HG02981 (cell line): ENCODE measurements around the gene RNF2.
"Not testable (repeated sequence)": the region's sequence is repeated elsewhere in the genome, so short reads cannot be mapped to it uniquely, and the experiment has no call there.

Experiments
- ATAC-seq: cut with Tn5 transposase; IDR thresholded peaks from one replicate; pipeline ENCODE4 v1.9.1; 2021; ENCODE audit warnings: mild to moderate bottlenecking, moderate library complexity; ENCODE audit not compliant: unreplicated experiment

Gene RNF2

DNA sequence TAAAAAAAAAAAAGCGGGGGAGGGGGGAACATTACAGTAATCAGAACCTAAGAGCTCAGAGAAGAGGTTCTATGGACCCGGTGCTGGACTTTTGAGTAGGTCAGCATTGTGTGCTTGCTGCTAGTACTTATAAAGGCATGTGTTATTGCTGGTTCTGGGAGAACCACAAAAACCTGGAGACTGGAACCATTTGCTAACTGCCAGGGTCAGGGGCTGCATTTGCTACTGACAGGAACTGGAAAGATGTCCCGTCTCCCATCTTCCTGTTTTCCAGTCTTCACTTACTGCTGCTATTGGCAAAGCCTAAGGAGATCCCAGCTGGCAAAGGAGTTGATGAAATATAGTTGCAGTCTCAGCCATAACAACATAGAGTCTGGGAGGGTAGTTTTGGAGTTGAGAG is 4.3 kb downstream of the RNF2 start:
- no peak for ATAC-seq

DNA sequence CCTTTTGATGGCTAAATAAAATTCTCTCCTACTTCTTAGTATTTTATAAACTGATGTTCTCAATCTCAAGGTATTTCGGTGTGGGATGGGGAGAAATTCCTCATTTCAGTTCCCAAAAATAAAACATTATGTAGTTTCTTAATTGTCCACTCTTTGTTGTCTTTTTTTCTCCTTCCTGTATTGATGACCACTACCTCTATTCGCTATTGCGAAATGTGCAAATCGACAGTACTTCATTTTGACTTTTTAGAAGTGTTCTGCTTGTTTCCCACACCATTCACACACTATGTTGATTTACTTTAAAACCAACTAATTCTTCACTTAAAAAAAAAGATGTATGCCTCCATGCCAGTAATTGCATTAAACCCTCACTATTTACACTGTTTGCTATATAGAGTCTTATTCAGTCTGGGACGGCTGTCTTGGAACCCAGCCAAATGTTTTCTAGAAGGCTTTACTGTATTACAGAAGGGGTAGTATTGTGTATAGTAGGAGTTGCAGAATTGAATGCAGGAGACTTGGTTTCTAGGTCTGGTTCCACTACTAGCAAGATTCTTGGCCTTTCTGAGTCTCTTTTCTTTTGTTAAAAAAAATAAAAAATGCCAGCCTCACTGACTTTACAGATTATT is 5.6 kb downstream of the RNF2 start:
- ATAC-seq: no peak

DNA sequence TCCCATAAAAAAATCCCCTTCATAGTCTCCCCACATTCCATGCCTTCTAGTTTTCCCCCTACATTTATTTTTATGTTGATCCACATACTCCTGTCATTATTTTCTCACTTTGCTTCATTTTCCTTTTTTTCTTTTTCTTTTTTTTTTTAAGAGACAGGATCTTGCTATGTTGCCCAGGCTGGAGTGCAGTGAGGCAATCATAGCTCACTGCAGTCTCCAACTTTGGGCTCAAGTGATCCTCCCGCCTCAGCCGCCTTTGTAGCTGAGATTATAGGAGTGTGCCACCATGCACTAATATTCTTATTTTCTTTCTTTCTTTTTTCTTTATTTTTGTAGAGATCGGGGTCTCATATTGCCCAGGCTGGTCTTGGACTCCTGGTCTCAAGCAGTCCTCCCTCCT is 7.8 kb downstream of the RNF2 start:
- no peak for ATAC-seq

DNA sequence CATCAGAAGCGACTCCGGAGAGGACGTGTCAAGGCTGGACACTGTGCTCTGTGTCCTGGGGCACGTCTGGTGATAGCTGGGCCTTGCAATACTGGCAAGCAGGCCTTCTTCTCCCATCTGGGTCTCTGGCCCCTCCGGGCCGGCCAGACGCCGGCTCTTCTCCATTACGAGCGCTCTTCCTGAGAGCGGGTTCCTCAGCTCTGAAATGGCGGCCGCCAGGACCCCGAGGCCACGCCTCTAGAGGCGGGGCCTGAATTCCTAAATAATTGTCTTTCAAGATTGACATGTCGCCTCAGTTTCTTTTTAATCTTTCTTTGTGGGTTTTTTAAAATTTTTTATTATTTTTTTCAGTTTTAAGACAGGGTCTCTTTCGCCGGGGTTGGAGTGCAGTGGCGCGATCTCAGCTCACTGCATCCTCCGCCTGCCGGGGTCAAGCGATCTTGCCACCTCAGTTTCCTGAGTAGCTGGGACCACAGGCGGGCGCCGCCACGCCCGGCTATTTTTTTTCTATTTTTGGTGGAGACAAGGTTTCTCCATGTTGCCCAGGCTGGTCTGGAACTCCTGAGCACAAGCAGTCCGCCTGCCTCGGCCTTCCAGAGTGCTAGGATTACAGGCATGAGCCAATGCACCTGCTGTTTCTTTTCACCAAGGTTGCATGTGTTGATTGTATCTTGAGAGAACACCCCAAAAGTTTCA is 9.2 kb downstream of the RNF2 start:
- no peak for ATAC-seq

DNA sequence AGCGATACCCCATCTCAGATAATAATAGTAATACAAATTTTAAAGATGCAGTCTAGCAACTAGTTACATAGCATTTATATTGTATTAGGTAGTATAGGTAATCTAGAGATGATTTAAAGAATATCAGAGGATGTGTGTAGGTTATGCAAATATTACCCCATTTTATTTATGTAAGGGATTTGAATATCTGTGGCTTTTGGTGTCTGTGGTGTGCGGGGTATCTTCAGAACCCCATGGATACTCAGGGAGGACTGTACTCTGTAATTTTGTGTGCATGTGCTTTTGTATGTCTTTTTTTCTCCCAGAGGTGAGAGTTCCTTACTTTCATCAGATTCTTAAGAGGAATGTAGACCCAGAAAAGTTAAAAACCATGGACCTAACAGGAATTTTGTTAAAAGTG is 12.8 kb downstream of the RNF2 start:
- no peak for ATAC-seq

DNA sequence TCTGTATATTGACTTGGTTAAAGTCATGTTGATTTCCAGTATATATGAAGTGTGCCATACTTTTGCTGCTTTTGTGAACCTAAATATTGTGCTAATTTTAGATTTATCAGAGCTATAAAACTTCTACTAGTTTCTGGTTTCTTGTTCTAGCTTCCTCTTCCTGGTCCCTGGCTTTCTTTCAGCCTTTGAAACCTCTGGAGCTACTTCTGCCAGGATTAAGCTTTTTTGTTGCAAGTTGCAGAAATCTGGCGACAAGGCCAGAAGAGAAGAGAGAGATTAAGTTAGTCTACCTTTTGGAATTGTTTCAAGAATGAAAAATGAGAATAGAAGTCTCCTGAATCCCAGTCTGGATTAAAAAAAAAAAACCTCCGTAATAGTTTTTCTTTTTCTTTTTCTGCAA is 13.5 kb downstream of the RNF2 start:
- no peak for ATAC-seq

DNA sequence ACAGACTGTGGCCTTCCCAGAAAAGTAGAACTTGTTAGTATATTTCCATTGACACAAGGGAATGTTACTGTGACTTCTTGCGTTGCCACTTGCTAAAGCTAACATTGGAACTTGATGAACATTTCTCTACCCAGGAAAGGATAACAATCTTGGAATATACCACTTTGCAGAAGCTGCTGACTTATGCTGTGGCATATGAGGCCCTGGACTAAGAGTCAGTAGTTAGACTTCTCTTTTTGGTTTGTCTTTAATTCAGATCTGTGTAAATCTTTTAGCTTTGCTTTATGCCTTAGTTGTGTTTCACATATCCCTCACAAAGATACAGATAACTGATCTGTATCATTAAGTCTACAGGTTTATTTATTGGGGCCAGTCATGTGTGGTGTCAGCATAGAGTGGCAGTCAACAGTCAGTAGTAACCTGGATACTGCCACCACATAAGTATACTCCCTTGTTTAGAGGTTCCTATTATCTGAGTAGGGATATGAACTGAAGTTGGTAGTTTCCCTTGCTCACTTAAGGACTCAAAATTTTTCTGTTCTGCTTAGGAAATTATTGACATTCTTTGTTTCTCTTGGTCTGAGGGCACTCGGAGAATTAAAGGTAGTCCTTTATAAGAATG is 14.7 kb downstream of the RNF2 start:
- ATAC-seq: no peak

DNA sequence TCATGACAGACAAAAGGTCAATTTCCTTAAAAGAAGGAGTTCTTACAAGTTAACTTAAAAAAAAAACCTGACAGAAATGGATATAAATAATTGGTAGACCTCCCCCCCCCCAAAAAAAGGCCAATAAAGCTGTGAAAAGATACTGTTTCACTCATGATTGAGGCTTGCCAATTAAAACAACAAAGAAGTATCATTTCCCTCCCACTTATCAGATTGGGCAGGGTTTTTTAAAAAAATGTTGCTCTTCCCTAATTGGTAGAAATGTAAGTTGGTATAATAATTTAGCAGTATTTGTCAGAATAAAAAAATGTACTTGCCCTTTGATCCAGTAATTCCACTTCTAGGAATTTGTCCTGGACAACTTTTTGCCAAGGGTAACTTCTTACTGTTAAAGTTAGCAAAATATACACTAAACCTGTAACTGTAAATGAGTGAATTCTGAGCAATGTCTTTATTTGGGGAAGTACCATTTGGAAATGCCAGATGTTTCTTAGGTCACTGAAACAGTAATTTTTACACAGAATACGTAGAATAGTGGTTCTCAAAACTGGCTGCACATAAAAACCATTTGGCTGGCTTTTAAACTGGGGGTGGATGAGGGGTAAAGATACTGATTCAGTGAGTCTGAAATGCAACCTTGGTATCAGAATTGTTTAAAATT is 17.5 kb downstream of the RNF2 start:
- no peak for ATAC-seq

DNA sequence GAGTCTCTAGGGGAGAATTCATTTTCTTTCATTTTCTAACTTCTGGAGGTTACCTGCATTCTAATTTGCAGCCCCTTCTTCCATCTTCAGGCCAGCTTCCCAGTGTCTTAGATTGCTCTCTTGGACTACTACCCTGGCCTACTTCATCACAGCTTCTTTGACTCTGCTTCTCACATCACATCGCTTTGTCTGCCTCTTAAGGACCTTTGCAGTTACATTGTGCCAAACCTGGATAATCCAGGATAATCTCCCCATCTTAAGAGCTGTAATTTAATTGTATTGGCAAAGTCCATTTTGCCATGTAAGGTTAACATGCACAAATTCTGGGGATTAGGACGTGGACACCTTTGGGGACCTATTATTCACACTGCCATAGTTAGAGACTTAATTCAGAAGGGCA is 18.4 kb downstream of the RNF2 start:
- ATAC-seq: no peak

DNA sequence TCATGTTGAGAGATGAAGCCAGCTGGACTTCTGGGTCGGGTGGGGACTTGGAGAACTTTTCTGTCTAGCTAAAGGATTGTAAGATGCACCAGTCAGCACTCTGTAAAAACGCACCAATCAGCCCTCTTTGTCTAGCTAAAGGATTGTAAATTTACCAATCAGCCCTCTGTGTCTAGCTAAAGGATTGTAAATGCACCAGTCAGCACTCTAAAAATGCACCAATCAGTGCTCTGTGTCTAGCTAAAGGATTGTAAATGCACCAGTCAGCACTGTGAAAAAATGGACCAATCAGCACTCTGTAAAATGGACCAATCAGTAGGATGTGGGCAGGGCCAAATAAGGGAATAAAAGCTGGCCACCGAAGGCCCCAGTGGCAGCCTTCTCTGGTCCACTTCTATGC is 19.6 kb downstream of the RNF2 start:
- not testable (repeated sequence) for ATAC-seq

DNA sequence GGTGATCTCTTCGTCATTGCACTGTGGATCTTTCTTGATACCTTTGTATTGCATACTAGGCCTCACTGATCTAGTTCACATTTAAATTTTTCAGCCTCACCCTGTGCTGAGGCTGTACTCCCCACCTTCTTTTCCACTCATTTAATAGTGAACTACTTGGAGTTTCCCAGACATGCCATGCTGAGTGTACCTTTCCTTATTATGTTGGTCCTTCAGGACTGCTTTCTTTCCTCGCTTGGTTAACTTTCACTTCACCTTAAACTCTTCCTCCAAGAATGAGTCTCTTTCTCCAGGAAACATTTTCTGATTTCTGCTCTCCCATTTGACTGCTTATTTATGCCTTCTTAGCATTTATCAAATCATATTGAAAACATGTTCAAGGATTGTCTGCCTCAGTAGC is 20.8 kb downstream of the RNF2 start:
- ATAC-seq: no peak

DNA sequence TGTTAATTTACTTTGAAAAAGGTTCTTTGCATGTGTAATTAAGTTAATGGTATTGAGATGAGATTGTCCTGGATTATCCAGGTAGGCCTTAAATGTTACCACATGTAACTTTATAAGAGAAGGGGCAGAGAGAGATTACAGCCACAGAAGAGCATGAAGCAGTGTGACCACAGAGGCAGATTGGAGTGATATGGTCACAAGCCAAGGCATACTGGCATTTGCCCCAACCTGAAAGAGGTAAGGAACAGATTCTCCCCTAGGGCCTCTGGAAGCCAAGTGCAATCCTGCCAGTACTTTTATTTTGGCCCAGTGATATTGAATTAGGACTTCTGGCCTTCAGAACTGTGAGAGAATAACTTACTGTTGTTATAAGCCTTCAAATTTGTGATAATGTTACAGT is 23.0 kb downstream of the RNF2 start:
- ATAC-seq: no peak

DNA sequence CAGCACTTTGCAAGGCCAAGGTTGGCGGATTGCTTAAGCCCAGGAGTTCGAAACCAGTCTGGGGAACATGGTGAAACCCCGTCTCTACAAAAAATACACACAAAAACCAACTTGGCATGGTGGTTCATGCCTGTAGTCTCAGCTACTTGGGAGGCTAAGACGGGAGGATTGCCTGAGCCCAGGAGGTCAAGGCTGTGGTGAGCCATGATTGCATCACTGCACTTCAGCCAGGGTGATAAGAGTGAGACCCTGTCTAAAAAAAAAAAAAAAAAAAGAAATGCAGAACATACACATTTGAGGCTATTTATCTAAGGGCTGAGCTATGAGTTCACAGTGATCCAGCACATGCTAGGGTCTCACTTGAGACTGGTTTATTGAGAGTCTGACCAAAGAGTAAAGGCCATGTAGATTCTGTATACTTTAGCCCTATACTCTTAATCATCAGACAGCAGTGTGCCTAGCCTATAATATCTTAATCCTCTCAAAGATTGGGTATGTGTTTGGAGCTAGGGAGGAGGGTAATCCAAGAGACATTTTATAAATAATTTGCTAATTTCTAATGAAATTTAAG is 23.9 kb downstream of the RNF2 start:
- ATAC-seq: no peak

DNA sequence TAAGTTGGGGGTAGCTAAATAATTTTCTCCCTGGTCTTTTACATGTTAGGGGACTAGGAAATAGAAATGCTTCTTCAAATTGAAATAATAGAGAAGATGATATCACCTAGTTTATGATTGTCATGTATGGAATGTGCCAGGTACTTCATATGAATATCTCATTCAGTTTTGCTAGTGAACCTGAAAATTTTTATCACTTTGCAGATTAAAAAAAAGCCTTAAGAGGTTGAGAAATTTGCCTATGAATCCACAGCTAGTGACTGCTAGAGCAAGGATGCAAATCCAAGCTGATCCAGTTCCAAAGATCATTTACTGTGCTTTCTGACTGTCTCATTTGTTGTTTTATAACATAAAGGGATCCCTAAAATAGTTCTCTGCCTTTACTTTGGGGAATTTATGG is 24.7 kb downstream of the RNF2 start:
- ATAC-seq: no peak

DNA sequence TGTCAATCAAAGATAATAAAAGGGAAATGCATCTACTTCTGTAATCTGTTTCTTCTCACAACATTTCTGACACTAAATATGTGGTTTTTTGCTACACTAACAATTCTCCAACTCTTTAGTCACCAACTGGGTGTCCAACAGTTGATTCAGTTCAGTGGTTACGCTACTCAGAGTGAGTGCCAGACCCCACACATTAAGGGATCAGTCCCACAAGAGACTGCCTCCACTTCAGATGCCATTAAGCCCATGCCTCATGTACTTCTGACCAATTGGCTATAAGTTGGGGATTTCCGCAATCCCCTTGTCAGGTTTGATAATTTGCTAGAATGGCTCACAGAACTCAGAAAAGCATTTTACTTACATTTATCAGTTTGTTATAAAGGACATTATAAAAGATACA is 28.4 kb downstream of the RNF2 start:
- no peak for ATAC-seq

DNA sequence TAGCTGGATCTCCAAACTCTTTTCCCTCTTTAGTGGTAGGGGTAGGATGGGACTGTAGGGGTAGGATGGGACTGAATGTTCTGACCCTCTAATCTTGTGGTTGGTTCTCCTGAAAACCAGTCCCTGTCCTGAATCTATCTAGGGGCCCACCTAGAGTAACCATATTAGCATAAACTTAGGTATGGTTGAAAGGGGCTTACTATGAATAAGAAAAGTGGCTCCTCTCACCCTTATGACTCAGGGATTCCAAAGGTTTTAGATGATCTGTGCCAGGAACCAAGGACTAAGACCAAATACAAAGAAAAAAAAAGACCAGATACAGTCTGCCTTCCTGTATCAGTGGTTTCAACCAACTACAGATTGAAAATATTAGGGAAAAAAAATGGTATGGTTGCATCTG is 28.9 kb downstream of the RNF2 start:
- ATAC-seq: no peak

DNA sequence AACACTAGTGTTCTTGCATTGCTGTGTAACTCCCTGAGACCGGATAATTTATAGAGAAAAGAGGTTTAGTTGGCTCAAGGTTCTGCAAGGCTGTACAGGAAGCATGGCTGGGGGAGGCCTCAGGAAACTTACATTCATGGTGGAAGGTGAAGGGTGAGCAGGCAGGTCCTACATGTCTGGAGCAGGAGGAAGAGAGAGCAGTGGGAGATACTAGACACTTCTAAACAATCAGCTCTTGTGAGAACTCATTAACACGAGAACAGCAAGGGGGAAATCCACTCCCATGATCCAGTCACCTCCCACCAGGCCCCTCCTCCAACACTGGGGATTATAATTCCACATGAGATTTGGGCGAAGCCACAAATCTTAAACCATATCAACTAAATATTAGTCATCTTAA is 30.1 kb downstream of the RNF2 start:
- ATAC-seq: no peak

DNA sequence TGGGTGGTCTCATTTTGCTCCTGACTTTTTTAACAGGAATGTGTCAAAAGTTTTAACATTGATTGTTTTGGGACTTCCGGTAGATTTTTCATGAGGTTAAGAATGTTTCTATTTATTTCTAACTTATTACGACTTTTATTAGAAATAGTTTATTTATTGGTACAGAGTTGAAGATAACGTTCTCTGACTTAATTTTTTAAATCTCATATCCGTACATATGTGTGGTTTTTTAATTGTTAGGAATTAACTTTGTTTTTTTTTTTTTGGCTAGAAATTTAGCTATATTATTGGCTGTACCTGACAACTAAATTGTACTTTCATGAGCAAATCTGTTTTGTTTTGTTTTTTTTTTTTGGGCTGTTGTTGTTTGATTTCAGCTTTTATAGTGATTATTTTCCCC is 32.0 kb downstream of the RNF2 start:
- ATAC-seq: no peak

DNA sequence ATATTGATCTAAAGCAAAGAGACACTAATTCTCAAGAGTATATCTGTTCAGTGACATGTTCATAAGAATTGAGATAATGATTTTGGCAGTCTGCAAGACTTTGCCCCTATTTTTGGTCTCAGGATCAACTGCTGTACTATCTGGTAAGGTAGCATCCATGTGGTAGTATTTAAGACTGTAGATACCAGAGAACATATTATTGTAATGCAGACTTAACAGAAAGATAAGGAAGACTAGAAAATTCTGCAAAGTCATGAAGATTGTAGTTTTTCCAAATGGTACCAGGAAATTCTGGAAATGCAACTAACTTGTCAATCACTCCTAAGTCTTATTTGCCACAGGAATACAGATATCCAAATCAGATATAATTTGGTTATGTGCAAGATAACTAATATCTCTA is 35.1 kb downstream of the RNF2 start:
- no peak for ATAC-seq

DNA sequence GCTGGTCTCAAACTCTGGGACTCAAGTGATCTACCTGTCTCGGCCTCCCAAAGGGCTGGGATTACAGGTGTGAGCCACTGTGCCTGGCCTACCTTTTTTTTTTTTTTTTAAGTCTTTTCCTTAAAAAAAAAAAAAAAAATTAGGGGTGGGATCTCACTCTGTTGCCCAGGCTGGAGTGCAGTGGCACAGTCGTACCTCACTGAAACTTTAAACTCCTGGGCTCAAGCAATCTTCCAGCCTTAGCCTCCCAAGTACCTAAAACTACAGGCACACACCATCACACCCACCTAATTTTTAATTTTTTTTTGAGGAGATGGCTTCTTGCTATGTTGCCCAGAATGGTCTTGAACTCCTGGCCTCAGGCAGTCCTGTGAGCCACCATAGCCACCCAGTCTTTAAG is 38.5 kb downstream of the RNF2 start:
- ATAC-seq: no peak

DNA sequence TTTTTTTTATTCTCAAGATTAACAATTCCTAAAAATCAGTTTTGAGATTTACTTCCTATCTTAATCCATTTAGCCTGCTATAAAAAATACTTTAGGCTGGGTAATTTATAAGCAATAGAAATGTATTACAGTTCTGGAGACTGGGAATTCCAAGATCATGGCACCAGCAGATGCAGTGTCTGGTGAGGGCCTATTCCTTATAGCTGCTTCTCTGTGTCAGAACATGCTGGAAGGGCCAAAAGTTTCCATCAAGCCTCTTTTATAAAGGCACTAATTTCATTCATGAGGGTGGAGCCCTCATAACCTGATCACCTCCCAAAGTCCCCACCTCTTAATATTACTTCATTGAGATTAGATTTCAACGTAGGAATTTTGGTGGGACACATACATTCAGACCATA is 41.7 kb downstream of the RNF2 start:
- ATAC-seq: no peak

DNA sequence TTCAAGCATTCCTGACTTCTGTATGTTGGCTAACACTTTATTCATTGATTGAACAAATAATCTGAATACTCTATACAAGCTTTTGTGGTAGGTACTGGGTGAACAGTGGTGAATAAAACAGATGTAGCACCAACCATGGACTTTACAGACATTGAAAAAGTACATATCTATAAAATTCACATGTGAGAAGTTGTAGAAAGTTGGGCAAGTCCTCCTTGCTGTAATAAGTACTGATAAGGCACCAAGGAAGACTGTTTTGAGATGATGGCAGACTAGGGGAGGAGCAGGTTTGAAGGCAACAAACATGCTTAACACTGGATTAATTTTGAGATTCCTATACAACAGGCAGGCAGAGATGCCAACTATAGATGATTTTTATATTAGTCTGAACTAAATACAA is 42.4 kb downstream of the RNF2 start:
- no peak for ATAC-seq
